Caco-2 (cell line): ENCODE data around the gene VSIR. TPM values are rescaled to one million over a fixed set of nuclear protein-coding genes. Genes with fewer than 3 reads are reported as not detected.

Source experiments
- BruUV-seq: library from RNA; stranded (reverse); fragments of 400-500 nt; replicated peaks from 2 replicates; lab custom pipeline; 2021; lab: Mats Ljungman, UMichigan
- CTCF ChIA-PET: fragments of 300-600 bp; sonication (Branson Sonifier 250); formaldehyde crosslinking; loops from one replicate; lab custom pipeline; 2022; ENCODE audit warnings: antibody characterized with exemption; lab: Charles Lee
- POLR2A ChIA-PET: fragments of 300-600 bp; sonication (Branson Sonifier 250); formaldehyde crosslinking; loops from one replicate; lab custom pipeline; 2022; ENCODE audit warnings: antibody characterized with exemption; lab: Charles Lee
- DNase-seq, 2 experiments: peaks; one replicate each; pipeline versions ENCODE4 v3.0.0 to v3.0.0-alpha.2; 2020 to 2022
- H3K27me3 ChIP-seq: replicated peaks from 2 replicates; pipeline ENCODE4 v1.6.0; 2011; ENCODE audit warnings: low read length; ENCODE audit not compliant: control insufficient read depth, insufficient read depth
- H3K36me3 ChIP-seq: 2 replicates; pipeline ENCODE4 v1.5.1; 2011; ENCODE audit warnings: low read length; ENCODE audit not compliant: control insufficient read depth, insufficient read depth
- H3K4me1 ChIP-seq: fragments of 250-450 bp; sonication (Bioruptor Pico); 2 replicates; pipeline ENCODE4 v1.5.1; 2020; ENCODE audit warnings: mild to moderate bottlenecking
- H3K4me3 ChIP-seq: 2 replicates; pipeline ENCODE4 v1.5.1; 2011; ENCODE audit warnings: low read depth, mild to moderate bottlenecking, control low read depth, low read length
- H3K9me3 ChIP-seq: fragments of 250-450 bp; sonication (Bioruptor Pico); 2 replicates; pipeline ENCODE4 v1.5.1; 2020; ENCODE audit warnings: mild to moderate bottlenecking, moderate library complexity
- H3K27ac Mint-ChIP-seq: one replicate; pipeline ENCODE4 v1.8.0; 2022; ENCODE audit warnings: mixed read lengths; ENCODE audit not compliant: unreplicated experiment
- H3K27me3 Mint-ChIP-seq: one replicate; pipeline ENCODE4 v1.8.0; 2022; ENCODE audit warnings: mixed read lengths; ENCODE audit not compliant: insufficient read depth, unreplicated experiment
- H3K36me3 Mint-ChIP-seq: one replicate; pipeline ENCODE4 v1.8.0; 2022; ENCODE audit warnings: mild to moderate bottlenecking, mixed read lengths; ENCODE audit not compliant: insufficient read depth, unreplicated experiment
- H3K4me1 Mint-ChIP-seq: one replicate; pipeline ENCODE4 v1.8.0; 2022; ENCODE audit warnings: low read depth, mixed read lengths; ENCODE audit not compliant: unreplicated experiment
- H3K4me3 Mint-ChIP-seq: one replicate; pipeline ENCODE4 v1.8.0; 2022; ENCODE audit warnings: mild to moderate bottlenecking, moderate library complexity, mixed read lengths; ENCODE audit not compliant: unreplicated experiment
- H3K9me3 Mint-ChIP-seq: one replicate; pipeline ENCODE4 v1.8.0; 2022; ENCODE audit warnings: mixed read lengths; ENCODE audit not compliant: unreplicated experiment
- intact Hi-C: fragments of 100-400 bp; cut with micrococcal nuclease; formaldehyde crosslinking; loops from one replicate; pipeline ENCODE4 v1.10.0; 2022; ENCODE audit not compliant: unreplicated experiment
- total RNA-seq: library from RNA; stranded (reverse); gene quantifications from 2 replicates; pipeline ENCODE4 v1.2.3, GENCODE V29; 2022
- TF ChIP-seq, protein P1 (sequence below), 2 experiments: fragments of 200-600 bp in 1 of 2; IDR thresholded peaks; 1 replicate in 1 of 2; 2 replicates in 1 of 2; pipeline versions ENCODE4 v1.5.1 to v1.8.0; 2011 to 2022; ENCODE audit warnings: antibody characterized with exemption in 1 of 2, control low read depth in 1 of 2, inconsistent platforms in 1 of 2, low read depth in 1 of 2, low read length in 1 of 2, mild to moderate bottlenecking in 1 of 2, moderate library complexity in 1 of 2; ENCODE audit not compliant: insufficient read depth in 1 of 2, severe bottlenecking in 1 of 2, unreplicated experiment in 1 of 2

Gene VSIR
- total RNA-seq, 1 experiment from 2014 or later = 44.0 TPM

DNA sequence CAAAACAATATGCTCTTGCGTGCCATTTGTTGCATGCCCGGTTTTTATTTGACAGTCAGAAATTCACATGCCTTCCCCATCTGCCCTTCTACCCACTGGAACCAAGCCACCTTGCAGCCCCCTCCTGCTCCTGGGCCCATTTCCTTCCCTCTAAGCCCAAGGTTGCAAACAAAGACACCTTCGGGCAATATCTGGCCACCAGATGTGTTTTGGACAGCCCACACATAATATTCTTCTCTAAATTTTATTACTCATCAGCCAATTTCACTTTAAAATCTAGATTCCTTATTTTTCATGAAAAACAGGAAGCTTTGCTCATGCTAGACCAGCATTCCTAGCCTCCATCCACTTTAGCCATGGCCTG, 35.5 kb downstream of the VSIR start:
- Mint-ChIP-seq H3K9me3 (no peaks in the 10 kb centered on the region), H3K36me3 (no peaks in the 10 kb centered on the region), H3K4me3 (no peak overlapping the region), H3K27me3 (no peaks in the 10 kb centered on the region), H3K27ac (no peak overlapping the region), H3K4me1 (no peaks in the 10 kb centered on the region)
- intact Hi-C loops = no loop called here
- TF ChIP-seq, protein P1, sequence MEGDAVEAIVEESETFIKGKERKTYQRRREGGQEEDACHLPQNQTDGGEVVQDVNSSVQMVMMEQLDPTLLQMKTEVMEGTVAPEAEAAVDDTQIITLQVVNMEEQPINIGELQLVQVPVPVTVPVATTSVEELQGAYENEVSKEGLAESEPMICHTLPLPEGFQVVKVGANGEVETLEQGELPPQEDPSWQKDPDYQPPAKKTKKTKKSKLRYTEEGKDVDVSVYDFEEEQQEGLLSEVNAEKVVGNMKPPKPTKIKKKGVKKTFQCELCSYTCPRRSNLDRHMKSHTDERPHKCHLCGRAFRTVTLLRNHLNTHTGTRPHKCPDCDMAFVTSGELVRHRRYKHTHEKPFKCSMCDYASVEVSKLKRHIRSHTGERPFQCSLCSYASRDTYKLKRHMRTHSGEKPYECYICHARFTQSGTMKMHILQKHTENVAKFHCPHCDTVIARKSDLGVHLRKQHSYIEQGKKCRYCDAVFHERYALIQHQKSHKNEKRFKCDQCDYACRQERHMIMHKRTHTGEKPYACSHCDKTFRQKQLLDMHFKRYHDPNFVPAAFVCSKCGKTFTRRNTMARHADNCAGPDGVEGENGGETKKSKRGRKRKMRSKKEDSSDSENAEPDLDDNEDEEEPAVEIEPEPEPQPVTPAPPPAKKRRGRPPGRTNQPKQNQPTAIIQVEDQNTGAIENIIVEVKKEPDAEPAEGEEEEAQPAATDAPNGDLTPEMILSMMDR (IDR thresholded peaks at IDR 0.05; ENCODE audit: insufficient read depth in 1 of 2, low read depth in 1 of 2, low read length in 1 of 2, severe bottlenecking in 1 of 2, unreplicated experiment in 1 of 2) = no peak
- Histone ChIP-seq H3K9me3 (peaks cover 4% of the 10 kb centered on the region; the same call in 1 of the 2 replicates), H3K4me1 (peaks cover 7% of the 10 kb centered on the region), H3K36me3 (no peaks in the 10 kb centered on the region), H3K4me3 (no peak overlapping the region), H3K27me3 (no peaks in the 10 kb centered on the region)
- ChIA-PET POLR2A (no interaction called here), CTCF (no interaction called here)
- BruUV-seq = no TSS peak
- DNase-seq = no peak

DNA sequence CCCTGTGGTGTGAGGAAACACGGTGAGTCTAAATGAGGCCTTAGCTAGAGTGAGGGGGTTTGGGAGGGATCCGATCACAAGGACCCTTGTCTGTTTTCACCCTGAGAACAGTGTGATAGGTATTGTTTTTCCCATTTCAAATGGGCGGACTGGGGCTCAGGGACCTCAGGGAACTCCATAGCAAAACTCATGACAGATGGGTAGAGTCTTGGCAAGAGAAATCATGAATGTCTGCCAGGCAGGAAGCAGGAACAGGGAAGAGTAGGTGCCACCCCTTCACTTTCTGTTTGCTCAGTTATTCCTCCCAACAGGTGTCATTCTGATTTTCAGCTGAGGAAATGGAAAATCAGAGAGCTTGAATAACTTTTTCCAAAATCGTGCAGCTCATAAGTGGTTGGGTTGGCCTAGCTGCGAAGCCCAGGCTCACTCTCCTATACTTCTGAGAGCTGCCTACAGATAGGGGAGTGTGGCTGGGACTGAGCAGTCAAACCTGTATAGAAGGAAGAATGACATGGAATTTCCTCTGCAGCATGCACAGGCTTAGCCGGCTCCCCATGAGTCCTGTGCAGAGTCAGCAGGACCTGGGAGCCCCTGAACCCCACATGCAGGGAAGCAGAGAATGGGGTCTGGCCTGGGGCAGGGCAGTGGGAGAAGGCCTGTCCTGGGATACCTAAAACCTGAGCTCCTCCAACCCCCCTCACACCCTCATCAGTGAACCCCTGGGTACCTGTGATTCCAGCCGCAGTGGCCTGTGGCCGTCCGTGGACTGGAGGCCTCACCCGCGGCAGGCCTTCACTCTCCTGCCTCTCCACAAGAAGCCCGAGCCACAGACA, 36.1 kb downstream of the VSIR start:
- CTCF ChIA-PET = no interaction called here
- Mint-ChIP-seq H3K4me3 (no peak overlapping the region), H3K4me1 (no peaks in the 10 kb centered on the region), H3K36me3 (no peaks in the 10 kb centered on the region), H3K27ac (no peak overlapping the region), H3K27me3 (no peaks in the 10 kb centered on the region), H3K9me3 (no peaks in the 10 kb centered on the region)
- no peaks in the 10 kb centered on the region for H3K27me3 ChIP-seq
- peaks cover 7% of the 10 kb centered on the region for H3K4me1 ChIP-seq
- TF ChIP-seq, protein P1 (IDR thresholded peaks at IDR 0.05; ENCODE audit: insufficient read depth in 1 of 2, low read depth in 1 of 2, low read length in 1 of 2, severe bottlenecking in 1 of 2, unreplicated experiment in 1 of 2) = no peak
- no TSS peak for BruUV-seq
- intact Hi-C loops = no loop called here
- H3K9me3 ChIP-seq = no peaks in the 10 kb centered on the region
- no peak for DNase-seq
- POLR2A ChIA-PET = interaction anchor here (0.6 kb wide), 1 partner anchor 28 kb away, joined by 3 read pairs; no protein-coding TSS in a partner anchor
- H3K36me3 ChIP-seq = no peaks in the 10 kb centered on the region
- no peak overlapping the region for H3K4me3 ChIP-seq

DNA sequence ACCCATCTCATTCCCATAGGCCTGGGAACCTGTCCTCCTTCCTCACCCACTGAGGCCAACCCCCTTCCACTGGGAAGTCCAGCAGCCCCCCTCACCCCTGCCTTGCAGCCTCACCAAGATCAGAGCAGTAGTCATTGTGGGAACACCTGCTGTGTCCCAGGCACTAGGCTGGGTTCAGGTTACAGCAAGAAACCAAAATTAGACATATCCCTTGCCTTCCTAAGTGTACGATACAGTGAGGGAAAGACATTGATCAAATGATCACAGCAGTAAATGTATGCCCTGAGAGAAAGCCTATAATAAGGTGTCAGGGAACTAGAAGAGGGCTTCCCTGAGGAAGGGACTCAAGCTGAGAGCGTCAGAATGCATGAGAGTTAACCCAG, 36.8 kb downstream of the VSIR start:
- no peak overlapping the region for H3K4me3 ChIP-seq
- no peaks in the 10 kb centered on the region for H3K9me3 ChIP-seq
- Mint-ChIP-seq H3K36me3 (no peaks in the 10 kb centered on the region), H3K27me3 (no peaks in the 10 kb centered on the region), H3K4me3 (no peak overlapping the region), H3K27ac (no peak overlapping the region), H3K9me3 (no peaks in the 10 kb centered on the region), H3K4me1 (no peaks in the 10 kb centered on the region)
- intact Hi-C loops = no loop called here
- DNase-seq = no peak
- BruUV-seq = no TSS peak
- TF ChIP-seq, protein P1 (IDR thresholded peaks at IDR 0.05; ENCODE audit: insufficient read depth in 1 of 2, low read depth in 1 of 2, low read length in 1 of 2, severe bottlenecking in 1 of 2, unreplicated experiment in 1 of 2) = no peak
- peaks cover 7% of the 10 kb centered on the region for H3K4me1 ChIP-seq
- CTCF ChIA-PET = no interaction called here
- POLR2A ChIA-PET = interaction anchor here (0.6 kb wide), 1 partner anchor 27 kb away, joined by 3 read pairs; no protein-coding TSS in a partner anchor
- H3K36me3 ChIP-seq = no peaks in the 10 kb centered on the region
- H3K27me3 ChIP-seq = no peaks in the 10 kb centered on the region
